HG03135 (cell line): ENCODE measurements around the gene HNRNPUL2.
"Not testable (repeated sequence)": the region's sequence is repeated elsewhere in the genome, so short reads cannot be mapped to it uniquely, and the experiment has no call there.

Source experiments
- ATAC-seq: cut with Tn5 transposase; IDR thresholded peaks from one replicate; pipeline ENCODE4 v1.9.1; 2021; ENCODE audit warnings: mild to moderate bottlenecking, moderate library complexity; ENCODE audit not compliant: unreplicated experiment

The HNRNPUL2 gene

GRCh38 chr11:62727165-62727871 is at the start of gene HNRNPUL2:
Gene HNRNPUL2 (minus strand): TSS chr11:62727457. CDS start chr11:62727156, 301 bp downstream.
- ATAC-seq: peak; percentile 68

- no peak for ATAC-seq
These were observed 48.4 kb upstream of the HNRNPUL2 start for GRCh38 chr11:62775646-62776045.

- ATAC-seq: no peak
These were observed 47.1 kb upstream of the HNRNPUL2 start for GRCh38 chr11:62774407-62774806.

GRCh38 chr11:62771144-62772021 is 44.1 kb upstream of the HNRNPUL2 start, which contains the start of gene TAF6L:
Gene TAF6L (plus strand): TSS chr11:62771396. CDS start chr11:62775784, 4,388 bp downstream.
- ATAC-seq: peak; percentile 74

GRCh38 chr11:62770778-62771143 is 43.5 kb upstream of the HNRNPUL2 start:
- ATAC-seq: peak; percentile 13

GRCh38 chr11:62760867-62761227 is 33.6 kb upstream of the HNRNPUL2 start:
- not testable (repeated sequence) for ATAC-seq

GRCh38 chr11:62757846-62758788 is 30.9 kb upstream of the HNRNPUL2 start:
- ATAC-seq: no peak

GRCh38 chr11:62755086-62755615 is 27.9 kb upstream of the HNRNPUL2 start:
- no peak for ATAC-seq

GRCh38 chr11:62753736-62754603 is 26.7 kb upstream of the HNRNPUL2 start, which contains the start of gene ZBTB3:
Gene ZBTB3 (minus strand): TSS chr11:62754160. CDS start chr11:62753664, 496 bp downstream.
- peak; percentile 94 for ATAC-seq

- ATAC-seq: no peak
These were observed 25.9 kb upstream of the HNRNPUL2 start for GRCh38 chr11:62752994-62753735.

GRCh38 chr11:62752177-62752785 is 25.0 kb upstream of the HNRNPUL2 start:
- ATAC-seq: no peak

GRCh38 chr11:62749931-62750330 is 22.7 kb upstream of the HNRNPUL2 start:
- not testable (repeated sequence) for ATAC-seq

- no peak for ATAC-seq
These were observed 20.4 kb upstream of the HNRNPUL2 start for GRCh38 chr11:62747475-62748160.

GRCh38 chr11:62737196-62737595 is 9.9 kb upstream of the HNRNPUL2 start:
- no peak for ATAC-seq

- no peak for ATAC-seq
These were observed 5.6 kb upstream of the HNRNPUL2 start for GRCh38 chr11:62732830-62733229.

GRCh38 chr11:62730076-62730475 is 2.8 kb upstream of the HNRNPUL2 start:
- not testable (repeated sequence) for ATAC-seq

- peak; percentile 20 for ATAC-seq
These were observed 1.1 kb upstream of the HNRNPUL2 start, which contains the start of gene TTC9C for GRCh38 chr11:62728171-62728988. Gene TTC9C (plus strand): TSS chr11:62728486. CDS start chr11:62728849, 363 bp downstream.
